ACC112 (cell line): ENCODE results near the gene PCAT7.

Experiments
- H2AFZ ChIP-seq: fragments of 200-600 bp; sonication (generic); one replicate; pipeline ENCODE4 v1.6.0; 2017; ENCODE audit warnings: antibody characterized with exemption, low read length; ENCODE audit not compliant: unreplicated experiment
- H3K27ac ChIP-seq: fragments of 200-600 bp; sonication (generic); 2 replicates; pipeline ENCODE4 v1.5.1; 2014; ENCODE audit warnings: low read depth, mild to moderate bottlenecking, antibody characterized with exemption, low read length, moderate library complexity
- H3K27me3 ChIP-seq: fragments of 200-600 bp; sonication (generic); 2 replicates; pipeline ENCODE4 v1.6.1; 2014; ENCODE audit warnings: mild to moderate bottlenecking, antibody characterized with exemption, low read length, moderate library complexity, mixed read lengths; ENCODE audit not compliant: insufficient read depth
- H3K36me3 ChIP-seq: fragments of 200-600 bp; sonication (generic); 2 replicates; pipeline ENCODE4 v1.6.1; 2016; ENCODE audit warnings: mild to moderate bottlenecking, antibody characterized with exemption, low read length, moderate library complexity, mixed read lengths; ENCODE audit not compliant: insufficient read depth
- H3K4me1 ChIP-seq: fragments of 200-600 bp; sonication (generic); one replicate; pipeline ENCODE4 v1.6.1; 2016; ENCODE audit warnings: low read length, mixed read lengths; ENCODE audit not compliant: insufficient read depth, unreplicated experiment, control insufficient read depth
- H3K4me3 ChIP-seq: fragments of 200-600 bp; sonication (generic); 2 replicates; pipeline ENCODE4 v1.5.1; 2014; ENCODE audit warnings: mild to moderate bottlenecking, low read depth, low read length
- H3K79me2 ChIP-seq: fragments of 200-600 bp; sonication (generic); one replicate; pipeline ENCODE4 v1.6.0; 2016; ENCODE audit warnings: low read length; ENCODE audit not compliant: control insufficient read depth, unreplicated experiment, insufficient read depth

PCAT7 gene

DNA sequence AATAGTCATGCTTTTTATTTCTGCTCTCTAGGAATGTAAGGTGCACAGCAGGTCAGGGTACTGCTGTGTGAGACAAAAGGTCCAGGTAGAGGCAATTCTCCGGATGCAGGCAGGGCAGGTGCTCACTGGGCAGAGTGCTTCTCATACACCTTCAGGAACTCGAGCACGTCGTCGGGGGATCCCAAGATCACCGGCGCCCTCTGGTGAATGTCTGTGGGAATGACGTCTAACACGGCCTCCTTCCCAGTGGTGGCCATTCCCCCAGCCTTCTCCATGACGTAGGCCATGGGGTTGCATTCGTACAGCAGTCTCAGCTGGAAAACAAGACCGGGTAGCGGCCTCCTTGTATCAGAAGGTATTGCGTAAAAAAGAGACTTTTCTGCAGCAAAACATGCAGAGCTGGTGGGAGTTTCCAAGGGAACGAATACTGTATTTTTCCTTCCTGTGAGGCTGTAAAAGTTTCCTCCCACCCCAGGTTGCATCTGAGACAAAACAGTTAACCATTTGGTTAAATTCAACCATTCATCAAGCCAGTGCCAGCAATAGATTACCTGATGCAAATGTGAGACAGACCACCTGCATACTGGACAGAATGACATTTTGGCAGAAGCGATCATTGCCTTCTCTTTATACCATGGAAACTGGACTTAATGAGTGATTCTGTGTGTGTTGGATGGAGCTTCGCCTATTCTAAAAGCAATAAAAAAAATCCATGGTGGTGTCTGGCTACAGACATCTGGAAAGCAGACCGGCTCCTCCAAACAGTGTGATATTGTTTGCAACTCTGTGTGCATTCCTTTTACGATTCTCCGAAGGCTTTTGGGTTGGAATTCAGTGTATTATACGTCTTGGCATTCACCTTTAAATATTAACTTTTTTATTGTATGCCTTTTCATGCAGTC lies 48.6 kb downstream of the PCAT7 start:
- Histone ChIP-seq H2AFZ (no peak overlapping the region), H3K4me1 (no peaks in the 10 kb centered on the region)

DNA sequence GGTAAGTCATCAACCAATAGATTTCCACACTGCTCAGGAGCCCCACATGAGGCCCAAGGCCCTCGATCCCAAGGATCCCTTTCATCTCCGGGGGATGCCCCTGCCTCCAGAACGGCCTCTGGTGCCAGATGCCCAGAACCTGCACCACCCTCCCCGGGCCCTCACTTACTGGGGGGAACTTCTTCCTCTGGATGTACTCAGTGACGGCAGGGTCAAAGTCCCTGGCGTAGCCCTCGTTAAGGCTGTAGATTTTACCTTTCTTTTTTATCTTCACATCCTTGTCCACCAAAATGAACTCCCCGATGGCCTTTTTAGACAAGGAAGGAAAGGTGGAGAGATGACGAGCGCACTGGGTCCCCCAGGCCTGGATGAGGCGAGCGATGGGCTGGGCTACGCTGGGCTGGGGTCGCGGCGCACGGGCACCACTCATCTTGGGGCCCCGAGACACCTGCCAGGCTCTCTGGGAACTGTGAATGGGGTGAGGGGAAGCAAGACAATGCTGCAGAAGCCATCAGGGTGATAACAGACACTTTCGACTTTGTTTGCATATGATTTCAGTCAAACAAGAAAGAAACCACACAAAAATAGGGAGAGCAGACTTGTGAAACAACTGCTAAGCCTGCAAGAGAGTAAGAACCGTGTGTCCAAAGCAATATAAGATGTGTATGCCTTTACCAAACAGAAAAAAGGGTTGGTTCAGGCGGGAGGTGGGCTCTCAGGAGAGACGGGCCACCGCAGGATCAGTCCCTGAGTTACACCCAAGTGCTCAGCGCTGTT lies 52.0 kb downstream of the PCAT7 start:
- peaks cover 30% of the 10 kb centered on the region; the same call in 1 of the 2 replicates for H3K27me3 ChIP-seq
- H2AFZ ChIP-seq, result no peak overlapping the region
- no peak overlapping the region for H3K27ac ChIP-seq
- H3K36me3 ChIP-seq, result no peaks in the 10 kb centered on the region
- H3K79me2 ChIP-seq, result no peaks in the 10 kb centered on the region
- no peaks in the 10 kb centered on the region for H3K4me1 ChIP-seq
- H3K4me3 ChIP-seq, result no peak overlapping the region

More for the DNA sequence above, 48.6 kb downstream of the PCAT7 start:
- Histone ChIP-seq H3K27me3 (peaks cover 21% of the 10 kb centered on the region; the same call in 1 of the 2 replicates), H3K27ac (no peak overlapping the region), H3K79me2 (no peaks in the 10 kb centered on the region), H3K36me3 (no peaks in the 10 kb centered on the region), H3K4me3 (no peak overlapping the region)

DNA sequence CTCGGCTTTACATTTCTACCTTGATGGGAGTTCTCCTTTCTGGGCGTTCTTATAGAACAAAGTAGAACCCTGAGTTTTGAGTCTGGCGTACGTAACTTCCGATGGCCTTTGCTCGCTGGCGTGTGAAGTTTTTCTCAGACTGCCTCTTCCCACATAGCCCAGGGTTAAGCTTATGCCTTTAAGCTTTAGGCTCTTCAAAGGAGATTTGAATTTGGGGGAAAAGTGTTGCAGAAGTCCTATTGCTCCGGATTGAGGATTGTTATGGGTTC lies 52.5 kb downstream of the PCAT7 start:
- Histone ChIP-seq H3K79me2 (no peaks in the 10 kb centered on the region), H2AFZ (no peak overlapping the region), H3K27ac (no peak overlapping the region), H3K4me1 (no peaks in the 10 kb centered on the region), H3K27me3 (peaks cover 30% of the 10 kb centered on the region; the same call in 1 of the 2 replicates), H3K36me3 (no peaks in the 10 kb centered on the region), H3K4me3 (no peak overlapping the region)

DNA sequence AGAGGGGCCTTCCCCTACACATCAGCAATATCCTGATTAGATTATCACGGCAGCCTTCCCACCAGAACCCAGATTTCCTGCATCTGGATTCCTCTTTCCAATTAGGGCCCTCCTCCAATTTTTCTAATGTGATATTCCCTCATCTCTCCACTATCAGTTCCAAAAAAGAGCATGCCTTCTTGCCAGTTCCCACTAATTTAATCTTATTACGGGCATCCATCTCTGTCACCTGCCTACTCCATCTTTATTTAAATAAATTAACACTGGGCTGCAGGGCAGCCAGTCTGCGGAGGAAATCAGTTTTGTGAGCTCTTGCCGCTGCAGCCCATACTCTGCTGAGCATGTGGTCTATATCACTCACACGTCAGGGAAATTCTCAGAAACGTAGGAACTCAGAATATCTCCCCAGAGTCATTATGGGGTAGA lies 55.3 kb downstream of the PCAT7 start:
- no peaks in the 10 kb centered on the region for H3K79me2 ChIP-seq
- no peak overlapping the region for H3K4me3 ChIP-seq
- peaks cover 26% of the 10 kb centered on the region; the same call in 1 of the 2 replicates for H3K27me3 ChIP-seq
- H3K4me1 ChIP-seq, result no peaks in the 10 kb centered on the region
- no peak overlapping the region for H2AFZ ChIP-seq
- H3K27ac ChIP-seq, result no peak overlapping the region
- no peaks in the 10 kb centered on the region for H3K36me3 ChIP-seq

- H2AFZ ChIP-seq, result no peak overlapping the region
- no peaks in the 10 kb centered on the region for H3K36me3 ChIP-seq
- H3K4me3 ChIP-seq, result no peak overlapping the region
- peaks cover 17% of the 10 kb centered on the region; the same call in 1 of the 2 replicates for H3K27me3 ChIP-seq
- no peaks in the 10 kb centered on the region for H3K4me1 ChIP-seq
- no peak overlapping the region for H3K27ac ChIP-seq
- H3K79me2 ChIP-seq, result no peaks in the 10 kb centered on the region
Observed at GRCh38 chr9:94611638-94612068, 56.8 kb downstream of the PCAT7 start.

DNA sequence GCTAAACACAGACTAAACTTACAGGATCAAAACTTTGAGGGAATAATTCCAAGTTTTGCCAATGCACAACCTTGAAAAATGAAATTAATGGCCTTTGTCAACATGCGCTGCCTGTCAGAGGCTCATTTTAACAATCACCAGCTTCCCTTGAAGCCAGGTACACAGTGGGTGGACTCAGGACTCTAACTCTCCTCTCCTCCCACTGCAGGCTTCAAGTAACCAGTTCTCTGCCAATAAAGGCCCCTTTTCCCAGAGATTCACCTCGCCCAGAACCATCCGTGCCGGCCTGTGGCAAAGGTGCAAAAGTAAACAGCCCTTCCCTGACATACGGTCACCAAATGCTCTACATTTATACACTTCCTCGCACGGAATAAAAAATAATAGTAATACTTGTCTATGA lies 57.2 kb downstream of the PCAT7 start:
- no peak overlapping the region for H3K4me3 ChIP-seq
- no peaks in the 10 kb centered on the region for H3K79me2 ChIP-seq
- peaks cover 17% of the 10 kb centered on the region; the same call in 1 of the 2 replicates for H3K27me3 ChIP-seq
- H2AFZ ChIP-seq, result no peak overlapping the region
- no peak overlapping the region for H3K27ac ChIP-seq
- no peaks in the 10 kb centered on the region for H3K4me1 ChIP-seq
- H3K36me3 ChIP-seq, result no peaks in the 10 kb centered on the region

GRCh38 chr9:94613003-94613402 lies 58.1 kb downstream of the PCAT7 start:
- no peaks in the 10 kb centered on the region for H3K36me3 ChIP-seq
- H3K27me3 ChIP-seq, result peaks cover 11% of the 10 kb centered on the region; the same call in 1 of the 2 replicates
- no peak overlapping the region for H3K4me3 ChIP-seq
- no peaks in the 10 kb centered on the region for H3K4me1 ChIP-seq
- H3K27ac ChIP-seq, result no peak overlapping the region
- no peaks in the 10 kb centered on the region for H3K79me2 ChIP-seq
- no peak overlapping the region for H2AFZ ChIP-seq

DNA sequence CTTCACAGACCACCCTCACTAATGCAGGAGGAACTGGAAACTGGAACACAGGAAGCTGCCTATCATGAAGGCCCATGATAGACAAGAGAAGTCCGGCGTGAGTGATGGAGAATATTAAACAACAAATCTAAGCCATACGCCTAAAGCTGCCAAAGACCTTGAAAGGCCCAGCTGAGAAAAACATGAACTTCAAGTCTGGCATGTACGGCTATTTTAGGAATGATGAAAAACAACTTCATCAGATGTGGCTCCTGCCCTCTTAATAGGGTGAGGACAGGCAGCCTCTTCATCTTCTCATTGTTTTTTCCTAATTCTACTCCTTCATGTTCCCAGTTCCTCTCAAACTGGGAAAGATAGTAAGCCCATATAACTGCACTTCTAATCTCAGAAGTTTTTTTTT lies 64.1 kb downstream of the PCAT7 start:
- no peak overlapping the region for H3K4me3 ChIP-seq
- no peaks in the 10 kb centered on the region for H3K79me2 ChIP-seq
- no peak overlapping the region for H3K27ac ChIP-seq
- no peaks in the 10 kb centered on the region for H3K27me3 ChIP-seq
- no peaks in the 10 kb centered on the region for H3K36me3 ChIP-seq
- no peaks in the 10 kb centered on the region for H3K4me1 ChIP-seq
- H2AFZ ChIP-seq, result no peak overlapping the region
